Measurements from ENCODE around the gene IFNA10.
"Not testable (repeated sequence)": the region's sequence is repeated elsewhere in the genome, so short reads cannot be mapped to it uniquely, and the experiment has no call there.

IFNA10 gene

DNA sequence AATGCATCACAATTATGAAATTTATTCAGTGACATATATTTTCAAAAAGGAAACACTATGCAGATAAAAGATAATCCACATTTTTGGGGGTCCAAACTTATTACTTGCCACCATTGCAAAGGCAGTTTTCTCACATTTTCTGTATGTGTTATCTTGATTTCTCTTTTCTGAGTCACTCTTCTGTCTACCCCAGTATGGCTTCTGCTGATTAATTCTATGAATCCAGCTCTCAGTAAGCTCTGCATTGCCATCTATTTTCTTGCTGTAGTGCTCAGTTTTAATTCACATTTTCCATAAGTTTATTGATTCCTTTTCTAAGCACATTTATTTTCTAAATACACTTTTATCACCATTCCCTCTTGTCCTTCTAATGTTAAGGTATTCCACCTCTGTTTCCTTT lies 1.7 kb downstream of the IFNA10 start:
- TF ChIP-seq, protein P1, sequence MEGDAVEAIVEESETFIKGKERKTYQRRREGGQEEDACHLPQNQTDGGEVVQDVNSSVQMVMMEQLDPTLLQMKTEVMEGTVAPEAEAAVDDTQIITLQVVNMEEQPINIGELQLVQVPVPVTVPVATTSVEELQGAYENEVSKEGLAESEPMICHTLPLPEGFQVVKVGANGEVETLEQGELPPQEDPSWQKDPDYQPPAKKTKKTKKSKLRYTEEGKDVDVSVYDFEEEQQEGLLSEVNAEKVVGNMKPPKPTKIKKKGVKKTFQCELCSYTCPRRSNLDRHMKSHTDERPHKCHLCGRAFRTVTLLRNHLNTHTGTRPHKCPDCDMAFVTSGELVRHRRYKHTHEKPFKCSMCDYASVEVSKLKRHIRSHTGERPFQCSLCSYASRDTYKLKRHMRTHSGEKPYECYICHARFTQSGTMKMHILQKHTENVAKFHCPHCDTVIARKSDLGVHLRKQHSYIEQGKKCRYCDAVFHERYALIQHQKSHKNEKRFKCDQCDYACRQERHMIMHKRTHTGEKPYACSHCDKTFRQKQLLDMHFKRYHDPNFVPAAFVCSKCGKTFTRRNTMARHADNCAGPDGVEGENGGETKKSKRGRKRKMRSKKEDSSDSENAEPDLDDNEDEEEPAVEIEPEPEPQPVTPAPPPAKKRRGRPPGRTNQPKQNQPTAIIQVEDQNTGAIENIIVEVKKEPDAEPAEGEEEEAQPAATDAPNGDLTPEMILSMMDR (IDR thresholded peaks at IDR 0.05; ENCODE audit: low read length) = no peak
- TF ChIP-seq EZH2 (IDR thresholded peaks at IDR 0.05; ENCODE audit: borderline replicate concordance, low read length) = no peak
- Histone ChIP-seq H2AFZ (ENCODE audit: low read length) (no peak overlapping the region), H3K4me3 (ENCODE audit: low read depth, low read length, poor library complexity, severe bottlenecking) (no peak overlapping the region)

GRCh38 chr9:21202105-21202504 lies 4.8 kb downstream of the IFNA10 start, which contains the start of gene IFNA7:
Gene IFNA7, minus strand, starts transcription at chr9:21202205. Its CDS starts 40 bp downstream, at chr9:21202165.
- not testable (repeated sequence) for H3K9me3 ChIP-seq (ENCODE audit: low read length); H3K4me1 ChIP-seq (ENCODE audit: insufficient read depth, low read length, severe bottlenecking); H3K36me3 ChIP-seq (ENCODE audit: insufficient read depth, low read length); H3K27ac ChIP-seq (ENCODE audit: low read depth, low read length, poor library complexity, severe bottlenecking); H3K79me2 ChIP-seq (ENCODE audit: insufficient read depth, low read length); H2AFZ ChIP-seq (ENCODE audit: low read length); H3K4me3 ChIP-seq (ENCODE audit: low read depth, low read length, poor library complexity, severe bottlenecking); H3F3A ChIP-seq (ENCODE audit: insufficient read depth, low read length); H3K4me2 ChIP-seq (ENCODE audit: low read length); H3K27me3 ChIP-seq (ENCODE audit: insufficient read depth, low read length); H3K9me2 ChIP-seq (ENCODE audit: low read depth, low read length); H3K9ac ChIP-seq (ENCODE audit: low read length); H4K20me1 ChIP-seq (ENCODE audit: insufficient read depth, low read length)

More for the DNA sequence above, 1.7 kb downstream of the IFNA10 start:
- Histone ChIP-seq H3K27ac (ENCODE audit: low read depth, low read length, poor library complexity, severe bottlenecking) (no peak overlapping the region), H3K27me3 (ENCODE audit: insufficient read depth, low read length) (no peaks in the 10 kb centered on the region), H3K36me3 (ENCODE audit: insufficient read depth, low read length) (no peaks in the 10 kb centered on the region), H3K4me2 (ENCODE audit: low read length) (no peak overlapping the region), H3F3A (ENCODE audit: insufficient read depth, low read length) (no peaks in the 10 kb centered on the region), H3K9ac (ENCODE audit: low read length) (no peak overlapping the region), H3K9me2 (ENCODE audit: low read depth, low read length) (no peaks in the 10 kb centered on the region), H3K79me2 (ENCODE audit: insufficient read depth, low read length) (no peaks in the 10 kb centered on the region), H4K20me1 (ENCODE audit: insufficient read depth, low read length) (no peaks in the 10 kb centered on the region), H3K4me1 (ENCODE audit: insufficient read depth, low read length, severe bottlenecking) (no peaks in the 10 kb centered on the region), H3K9me3 (ENCODE audit: low read length) (no peaks in the 10 kb centered on the region)

DNA sequence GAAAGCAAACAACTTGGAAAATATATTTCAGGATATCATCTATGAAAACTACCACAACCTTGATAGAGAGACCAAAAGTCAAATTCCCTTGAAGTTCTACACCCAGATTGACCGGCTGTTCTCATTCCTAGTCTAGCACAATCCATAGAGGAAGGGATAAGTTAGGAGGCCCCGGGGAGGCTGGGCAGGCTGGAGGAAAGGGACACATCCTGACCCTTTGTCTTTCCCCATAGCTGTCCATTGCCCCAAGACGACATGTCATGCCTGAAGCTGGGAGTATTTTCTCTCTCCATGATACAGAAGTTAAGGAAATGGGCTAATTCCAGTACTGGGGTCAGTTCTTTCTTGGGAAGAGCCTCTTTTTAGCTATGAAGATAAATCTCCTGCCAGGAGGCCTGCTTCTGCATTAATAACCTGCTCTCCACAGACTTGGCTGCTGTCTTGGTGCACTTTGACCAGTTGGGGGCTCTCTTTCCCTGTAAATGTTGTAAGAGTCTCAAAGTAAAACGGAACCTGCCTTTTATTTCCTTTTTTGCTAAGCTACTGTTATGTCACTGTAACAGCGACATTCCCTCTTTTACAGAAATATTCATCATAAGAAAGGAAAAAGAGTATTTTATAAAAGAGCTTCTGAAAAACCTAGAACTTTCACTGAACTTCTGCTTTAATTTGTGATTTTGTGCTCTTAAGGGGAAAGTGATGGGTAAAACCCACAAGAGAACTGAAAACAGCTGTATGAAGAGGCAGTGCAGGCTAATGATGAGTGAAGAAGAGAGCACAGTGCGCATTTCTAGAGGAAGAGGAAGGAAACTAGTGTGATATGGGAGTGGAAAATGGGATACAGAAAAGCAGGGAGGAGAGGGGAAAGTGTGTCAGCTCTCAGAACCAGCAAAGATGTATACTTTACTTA lies 11.8 kb downstream of the IFNA10 start:
- not testable (repeated sequence) for H3K9me2 ChIP-seq (ENCODE audit: low read depth, low read length); H2AFZ ChIP-seq (ENCODE audit: low read length); H3K9ac ChIP-seq (ENCODE audit: low read length); H3F3A ChIP-seq (ENCODE audit: insufficient read depth, low read length); H3K9me3 ChIP-seq (ENCODE audit: low read length); H3K4me3 ChIP-seq (ENCODE audit: low read depth, low read length, poor library complexity, severe bottlenecking); H3K36me3 ChIP-seq (ENCODE audit: insufficient read depth, low read length); H3K4me2 ChIP-seq (ENCODE audit: low read length); H3K27me3 ChIP-seq (ENCODE audit: insufficient read depth, low read length); H3K79me2 ChIP-seq (ENCODE audit: insufficient read depth, low read length); H3K27ac ChIP-seq (ENCODE audit: low read depth, low read length, poor library complexity, severe bottlenecking); H3K4me1 ChIP-seq (ENCODE audit: insufficient read depth, low read length, severe bottlenecking); H4K20me1 ChIP-seq (ENCODE audit: insufficient read depth, low read length)
- TF ChIP-seq, protein P1 (IDR thresholded peaks at IDR 0.05; ENCODE audit: low read length) = peak; percentile 57

DNA sequence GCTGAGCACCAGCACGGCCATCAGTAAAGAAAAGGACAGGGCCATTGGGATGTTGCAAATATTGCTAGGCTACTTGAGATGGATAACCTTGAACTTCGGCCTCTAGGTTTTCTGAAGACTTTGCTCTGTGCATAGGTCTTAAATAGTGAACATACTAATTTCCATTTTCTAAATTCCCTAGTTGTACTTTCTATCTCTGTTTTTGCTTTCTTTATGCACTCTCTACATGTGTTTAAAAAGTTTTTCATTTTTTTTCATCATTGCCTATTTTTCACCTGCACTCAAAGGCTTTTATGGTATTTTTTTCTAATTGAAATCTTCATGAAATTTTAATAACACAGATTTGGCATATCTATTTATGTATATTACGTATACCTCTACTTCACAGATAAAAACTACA lies 19.5 kb downstream of the IFNA10 start, which contains the start of gene IFNA4:
Gene IFNA4, minus strand, starts transcription at position 101 of the 400 bp plus-strand sequence. Its CDS starts 56 bp downstream, at position 45.
- not testable (repeated sequence) for H3F3A ChIP-seq (ENCODE audit: insufficient read depth, low read length); H3K9ac ChIP-seq (ENCODE audit: low read length); H2AFZ ChIP-seq (ENCODE audit: low read length); H3K4me3 ChIP-seq (ENCODE audit: low read depth, low read length, poor library complexity, severe bottlenecking); H3K9me2 ChIP-seq (ENCODE audit: low read depth, low read length); H3K27me3 ChIP-seq (ENCODE audit: insufficient read depth, low read length); H4K20me1 ChIP-seq (ENCODE audit: insufficient read depth, low read length); H3K27ac ChIP-seq (ENCODE audit: low read depth, low read length, poor library complexity, severe bottlenecking); H3K36me3 ChIP-seq (ENCODE audit: insufficient read depth, low read length); H3K4me1 ChIP-seq (ENCODE audit: insufficient read depth, low read length, severe bottlenecking); H3K4me2 ChIP-seq (ENCODE audit: low read length); H3K79me2 ChIP-seq (ENCODE audit: insufficient read depth, low read length); H3K9me3 ChIP-seq (ENCODE audit: low read length)
